GM06990 (cell line): ENCODE measurements around the gene MT1B.
A peak's percentile ranks its signal among the peaks of the same experiment; 100 is the strongest.

Experiments
- DNase-seq: peaks from one replicate; pipeline ENCODE4 v3.0.0-alpha.2; 2011; ENCODE audit not compliant: insufficient read length; ENCODE audit errors: extremely low read depth
- H3K27me3 ChIP-seq: replicated peaks from 2 replicates; pipeline ENCODE4 v1.6.0; 2011; ENCODE audit warnings: low read length; ENCODE audit not compliant: control insufficient read depth, insufficient read depth
- H3K36me3 ChIP-seq: 2 replicates; pipeline ENCODE4 v1.5.1; 2011; ENCODE audit warnings: low read length; ENCODE audit not compliant: control insufficient read depth, insufficient read depth
- H3K4me3 ChIP-seq: replicated peaks from 2 replicates; pipeline ENCODE4 v1.5.1; 2011; ENCODE audit warnings: low read depth, mild to moderate bottlenecking, control low read depth, low read length
- TF ChIP-seq, protein P1 (sequence below): IDR thresholded peaks from 2 replicates; pipeline ENCODE4 v1.5.1; 2011; ENCODE audit warnings: low read length, control low read depth, mild to moderate bottlenecking, inconsistent platforms; ENCODE audit not compliant: insufficient read depth, poor library complexity, severe bottlenecking

MT1B gene

DNA sequence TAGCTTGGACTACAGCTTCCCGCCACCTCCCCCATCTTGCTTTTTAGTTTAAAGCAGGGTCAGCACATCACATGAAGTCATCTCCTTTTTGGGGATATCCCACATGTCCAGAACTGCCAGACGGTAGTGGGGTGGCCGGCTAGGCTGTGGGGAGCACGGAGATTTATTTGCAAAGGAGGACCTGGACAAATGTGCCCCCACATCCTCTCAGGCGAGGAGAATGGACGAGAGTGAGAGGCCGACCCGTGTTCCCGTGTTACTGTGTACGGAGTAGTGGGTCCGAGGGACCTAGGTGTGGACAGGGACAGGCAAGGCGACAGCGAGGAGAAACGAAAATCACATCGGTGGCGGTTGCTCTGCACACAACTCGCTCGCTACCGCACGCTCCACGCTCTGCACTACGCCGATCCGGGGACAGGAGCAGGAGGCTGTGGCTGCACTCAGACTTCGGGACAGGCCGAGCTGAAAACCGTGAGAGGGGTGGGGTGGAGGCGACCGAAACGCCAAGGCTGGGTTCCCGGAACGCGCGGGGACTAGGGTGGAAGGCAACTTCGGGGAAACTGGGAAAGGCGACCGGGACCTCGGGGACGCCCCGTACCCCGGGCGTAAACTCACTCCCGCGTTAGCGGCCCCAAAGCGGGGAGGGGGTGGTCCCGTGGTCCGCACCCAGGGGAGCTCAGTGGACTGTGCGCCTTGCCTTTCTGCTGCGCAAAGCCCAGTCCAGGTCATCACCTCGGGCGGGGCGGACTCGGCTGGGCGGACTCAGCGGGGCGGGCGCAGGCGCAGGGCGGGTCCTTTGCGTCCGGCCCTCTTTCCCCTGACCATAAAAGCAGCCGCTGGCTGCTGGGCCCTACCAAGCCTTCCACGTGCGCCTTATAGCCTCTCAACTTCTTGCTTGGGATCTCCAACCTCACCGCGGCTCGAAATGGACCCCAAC is 13.6 kb upstream of the MT1B start, which contains the start of gene MT1A:
TSS of gene MT1A (plus strand) at position 853 of the 937 bp plus-strand sequence. CDS start at position 926, 73 bp downstream.
- TF ChIP-seq, protein P1, sequence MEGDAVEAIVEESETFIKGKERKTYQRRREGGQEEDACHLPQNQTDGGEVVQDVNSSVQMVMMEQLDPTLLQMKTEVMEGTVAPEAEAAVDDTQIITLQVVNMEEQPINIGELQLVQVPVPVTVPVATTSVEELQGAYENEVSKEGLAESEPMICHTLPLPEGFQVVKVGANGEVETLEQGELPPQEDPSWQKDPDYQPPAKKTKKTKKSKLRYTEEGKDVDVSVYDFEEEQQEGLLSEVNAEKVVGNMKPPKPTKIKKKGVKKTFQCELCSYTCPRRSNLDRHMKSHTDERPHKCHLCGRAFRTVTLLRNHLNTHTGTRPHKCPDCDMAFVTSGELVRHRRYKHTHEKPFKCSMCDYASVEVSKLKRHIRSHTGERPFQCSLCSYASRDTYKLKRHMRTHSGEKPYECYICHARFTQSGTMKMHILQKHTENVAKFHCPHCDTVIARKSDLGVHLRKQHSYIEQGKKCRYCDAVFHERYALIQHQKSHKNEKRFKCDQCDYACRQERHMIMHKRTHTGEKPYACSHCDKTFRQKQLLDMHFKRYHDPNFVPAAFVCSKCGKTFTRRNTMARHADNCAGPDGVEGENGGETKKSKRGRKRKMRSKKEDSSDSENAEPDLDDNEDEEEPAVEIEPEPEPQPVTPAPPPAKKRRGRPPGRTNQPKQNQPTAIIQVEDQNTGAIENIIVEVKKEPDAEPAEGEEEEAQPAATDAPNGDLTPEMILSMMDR = no peak
- Histone ChIP-seq H3K4me3 (no peak within 1 kb of the TSS; the same call in 1 of the 2 replicates), H3K36me3 (no peaks in the 10 kb centered on the region), H3K27me3 (peaks cover 12% of the 10 kb centered on the region)
- DNase-seq = no peak

DNA sequence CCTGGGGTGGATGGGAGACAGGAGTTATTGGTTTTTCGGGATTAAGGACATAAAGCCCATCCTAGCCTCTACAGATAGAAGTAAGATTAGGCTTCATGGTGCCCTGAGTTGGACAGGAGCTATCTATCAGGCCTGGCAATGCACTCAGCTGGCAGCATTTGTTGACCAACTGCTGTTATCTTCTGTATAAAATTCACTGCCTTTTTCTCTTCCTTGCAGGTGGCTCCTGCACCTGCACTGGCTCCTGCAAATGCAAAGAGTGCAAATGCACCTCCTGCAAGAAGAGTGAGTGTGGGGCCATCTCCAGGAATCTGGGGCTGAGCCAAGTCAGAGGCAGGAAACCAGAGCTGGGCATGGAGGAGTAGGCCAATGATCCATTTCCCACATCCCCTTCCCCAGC is 12.6 kb upstream of the MT1B start:
- peaks cover 11% of the 10 kb centered on the region for H3K27me3 ChIP-seq

DNA sequence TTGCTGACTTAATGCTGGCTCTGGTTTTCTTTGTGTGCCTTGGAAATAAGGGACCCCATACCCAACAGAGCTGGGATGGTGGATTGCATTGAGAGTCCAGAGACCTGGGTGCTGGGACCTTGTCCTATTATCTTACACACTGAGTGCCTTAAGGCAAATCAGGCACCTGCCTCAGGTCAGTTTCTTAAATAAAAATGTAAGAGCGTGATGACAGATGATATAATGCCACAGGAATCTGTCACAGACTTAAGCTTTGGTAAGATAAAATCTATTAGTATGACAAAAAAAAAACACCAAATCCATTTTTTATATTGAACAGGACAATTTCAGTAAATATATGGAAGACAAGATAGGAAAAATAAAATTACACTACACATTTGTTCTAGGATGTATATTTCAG is 11.6 kb upstream of the MT1B start:
- DNase-seq = no peak
- H3K27me3 ChIP-seq = peaks cover 14% of the 10 kb centered on the region
- TF ChIP-seq, protein P1 = no peak
- H3K4me3 ChIP-seq = no peak overlapping the region
- H3K36me3 ChIP-seq = no peaks in the 10 kb centered on the region

More for the DNA sequence above, 12.6 kb upstream of the MT1B start:
- H3K36me3 ChIP-seq = no peaks in the 10 kb centered on the region
- DNase-seq = no peak
- H3K4me3 ChIP-seq = no peak overlapping the region
- TF ChIP-seq, protein P1 = no peak

DNA sequence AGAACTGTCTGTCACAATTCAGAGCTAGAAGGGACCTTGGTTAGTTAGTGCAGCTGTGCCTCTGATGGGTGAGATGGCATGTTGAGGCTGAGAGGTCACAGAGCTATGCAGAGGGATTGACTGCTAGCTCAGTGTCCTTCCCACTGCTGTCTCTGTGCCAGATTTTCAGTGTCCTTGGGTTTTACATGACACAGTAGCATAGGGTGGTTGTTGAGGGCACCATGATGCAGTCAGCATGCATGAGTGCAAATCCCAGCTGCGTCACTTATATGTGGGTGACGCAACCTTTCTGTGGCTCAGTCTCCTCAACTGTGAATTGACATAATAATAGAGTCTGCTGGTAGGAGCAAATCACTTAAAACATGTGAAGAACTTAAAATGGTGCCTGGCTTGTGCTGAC is 10.5 kb upstream of the MT1B start:
- no peak overlapping the region for H3K4me3 ChIP-seq
- TF ChIP-seq, protein P1 = no peak
- DNase-seq = no peak
- peaks cover 14% of the 10 kb centered on the region for H3K27me3 ChIP-seq
- no peaks in the 10 kb centered on the region for H3K36me3 ChIP-seq

DNA sequence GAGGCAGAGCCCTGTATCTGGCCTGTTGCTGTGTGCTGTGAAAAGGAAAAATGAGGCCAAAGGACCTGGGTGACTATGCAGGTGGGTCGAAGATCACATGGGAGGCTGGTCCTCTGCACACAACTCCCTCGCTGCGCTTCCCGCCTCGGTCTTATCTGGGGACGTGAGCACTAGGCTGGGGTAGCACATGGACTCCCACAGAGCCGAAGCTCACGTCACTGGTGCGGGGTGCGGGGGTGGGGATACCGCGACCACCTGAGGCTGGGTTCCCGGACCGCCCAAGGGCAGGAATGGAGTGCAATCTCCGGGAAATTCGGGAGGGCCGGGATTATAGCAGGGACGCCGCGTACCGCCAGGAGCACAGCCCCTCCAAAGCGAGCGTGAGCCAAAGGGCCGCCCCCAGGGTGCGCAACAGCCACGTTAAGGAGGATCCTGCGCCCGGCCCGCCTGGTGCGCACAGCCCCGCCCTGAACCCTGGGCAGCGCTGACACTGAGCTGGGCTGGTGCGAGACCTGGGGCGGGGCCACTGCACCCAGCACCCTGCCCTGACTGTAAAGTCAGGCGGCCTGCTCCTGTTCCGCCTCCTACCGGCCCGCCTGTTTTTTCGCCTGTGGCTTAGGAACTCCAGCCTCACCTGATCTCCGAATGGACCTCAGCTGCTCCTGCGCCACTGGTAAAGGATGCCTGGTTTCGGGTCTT is 8.5 kb upstream of the MT1B start:
- Histone ChIP-seq H3K27me3 (peaks cover 14% of the 10 kb centered on the region), H3K36me3 (no peaks in the 10 kb centered on the region), H3K4me3 (no peak overlapping the region)
- peak; percentile 37 for DNase-seq
- TF ChIP-seq, protein P1 = peak; percentile 32
